Esophagus squamous epithelium (tissue), 4 donors: ENCODE results near the gene KIAA1586.

Experiments used
- POLR2A ChIP-seq, 4 donors: fragments of 450-650 bp; IDR thresholded peaks; one replicate each; pipeline ENCODE4 v1.6.1; 2017; ENCODE audit warnings: antibody characterized with exemption in 4 of 4, mild to moderate bottlenecking in 4 of 4, moderate library complexity in 3 of 4
- TF ChIP-seq, protein P1 (sequence below), 6 experiments: fragments of 450-650 bp in 4 of 6; fragments of 200-600 bp in 2 of 6; sonication (generic) in 2 of 6; IDR thresholded peaks; one replicate each; pipeline ENCODE4 v1.5.1; 2016 to 2019; ENCODE audit warnings: antibody characterized with exemption in 6 of 6, mild to moderate bottlenecking in 4 of 6, moderate library complexity in 4 of 6

DNA sequence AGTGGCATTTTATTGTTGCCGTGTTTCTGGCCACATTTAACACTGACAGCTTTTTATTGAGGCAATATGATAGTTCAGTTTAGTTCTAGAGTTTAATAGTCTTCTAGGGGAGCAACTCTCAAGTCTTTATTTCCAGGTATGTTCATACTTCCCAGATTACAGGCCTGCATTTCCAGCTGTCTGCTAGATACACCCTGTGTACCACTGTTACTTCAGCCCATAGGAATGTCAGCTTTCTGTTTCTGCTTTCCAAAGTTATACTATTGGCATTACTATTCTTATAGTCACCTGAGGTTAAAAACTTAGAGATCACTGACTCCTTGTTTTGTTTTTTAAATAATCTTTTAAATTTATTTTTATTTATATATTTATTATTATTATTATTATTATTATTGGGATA lies 51.1 kb downstream of the KIAA1586 start:
- TF ChIP-seq, protein P1, sequence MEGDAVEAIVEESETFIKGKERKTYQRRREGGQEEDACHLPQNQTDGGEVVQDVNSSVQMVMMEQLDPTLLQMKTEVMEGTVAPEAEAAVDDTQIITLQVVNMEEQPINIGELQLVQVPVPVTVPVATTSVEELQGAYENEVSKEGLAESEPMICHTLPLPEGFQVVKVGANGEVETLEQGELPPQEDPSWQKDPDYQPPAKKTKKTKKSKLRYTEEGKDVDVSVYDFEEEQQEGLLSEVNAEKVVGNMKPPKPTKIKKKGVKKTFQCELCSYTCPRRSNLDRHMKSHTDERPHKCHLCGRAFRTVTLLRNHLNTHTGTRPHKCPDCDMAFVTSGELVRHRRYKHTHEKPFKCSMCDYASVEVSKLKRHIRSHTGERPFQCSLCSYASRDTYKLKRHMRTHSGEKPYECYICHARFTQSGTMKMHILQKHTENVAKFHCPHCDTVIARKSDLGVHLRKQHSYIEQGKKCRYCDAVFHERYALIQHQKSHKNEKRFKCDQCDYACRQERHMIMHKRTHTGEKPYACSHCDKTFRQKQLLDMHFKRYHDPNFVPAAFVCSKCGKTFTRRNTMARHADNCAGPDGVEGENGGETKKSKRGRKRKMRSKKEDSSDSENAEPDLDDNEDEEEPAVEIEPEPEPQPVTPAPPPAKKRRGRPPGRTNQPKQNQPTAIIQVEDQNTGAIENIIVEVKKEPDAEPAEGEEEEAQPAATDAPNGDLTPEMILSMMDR (IDR thresholded peaks at IDR 0.05), result no peak
- no peak for TF ChIP-seq POLR2A (IDR thresholded peaks at IDR 0.05)
